ENCODE measurements around the gene MPG.

- TF ChIP-seq SMC3 (conservative IDR thresholded peaks at IDR 0.05; ENCODE audit: poor library complexity) = no peak
- TF ChIP-seq POLR2AphosphoS5 (IDR thresholded peaks at IDR 0.05) = no peak
- TF ChIP-seq CTCF (IDR thresholded peaks at IDR 0.05; ENCODE audit: poor library complexity, severe bottlenecking) = no peak
- no peak for TF ChIP-seq TAF1 (IDR thresholded peaks at IDR 0.05; ENCODE audit: low read depth)
- no peak for TF ChIP-seq EP300 (conservative IDR thresholded peaks at IDR 0.05; ENCODE audit: poor library complexity, severe bottlenecking)
Observed at GRCh38 chr16:118857-119256, 40.8 kb downstream of the MPG start.

Data from neural cell (in vitro differentiated cells).